PC-3 (cell line): Measurements from ENCODE around the gene AVL9. TPM values are rescaled to one million over a fixed set of nuclear protein-coding genes. Genes with fewer than 3 reads are reported as not detected.
A peak's percentile ranks its signal among the peaks of the same experiment; 100 is the strongest.
"Not testable (repeated sequence)": the region's sequence is repeated elsewhere in the genome, so short reads cannot be mapped to it uniquely, and the experiment has no call there.

Experiments used
- ATAC-seq: fragments of 200-7000 bp; cut with Tn5 transposase; 2 replicates; pipeline ENCODE4 v1.9.1; 2020; ENCODE audit warnings: mild to moderate bottlenecking, moderate library complexity
- BruUV-seq: library from RNA; stranded (reverse); fragments of 400-500 nt; replicated peaks from 2 replicates; lab custom pipeline; 2021; lab: Mats Ljungman, UMichigan
- CTCF ChIA-PET: fragments of 300-600 bp; sonication (Branson Sonifier 250); formaldehyde crosslinking; loops from one replicate; lab custom pipeline; 2022; ENCODE audit warnings: antibody characterized with exemption; lab: Charles Lee
- POLR2A ChIA-PET: fragments of 300-600 bp; sonication (Branson Sonifier 250); formaldehyde crosslinking; loops from one replicate; lab custom pipeline; 2022; ENCODE audit warnings: antibody characterized with exemption; ENCODE audit not compliant: unreplicated experiment; lab: Charles Lee
- DNase-seq: peaks from one replicate; pipeline ENCODE4 v3.0.0-alpha.2; 2015
- H2AFZ ChIP-seq: fragments of 300-600 bp; sonication (generic); 2 replicates; pipeline ENCODE4 v1.6.0; 2016; ENCODE audit warnings: antibody characterized with exemption, low read length
- H3F3A ChIP-seq: fragments of 300-600 bp; sonication (generic); one replicate; pipeline ENCODE4 v1.6.0; 2017; ENCODE audit warnings: antibody characterized with exemption, low read length, control low read depth, mild to moderate bottlenecking; ENCODE audit not compliant: unreplicated experiment
- H3K27ac ChIP-seq: fragments of 300-600 bp; sonication (generic); 2 replicates; pipeline ENCODE4 v1.5.1; 2016; ENCODE audit warnings: mild to moderate bottlenecking, low read length
- H3K27me3 ChIP-seq: fragments of 300-600 bp; sonication (generic); 2 replicates; pipeline ENCODE4 v1.6.1; 2016; ENCODE audit warnings: low read length, mixed read lengths
- H3K36me3 ChIP-seq: fragments of 300-600 bp; sonication (generic); 2 replicates; pipeline ENCODE4 v1.6.1; 2016; ENCODE audit warnings: low read depth, mixed run types, low read length, mixed read lengths
- H3K4me1 ChIP-seq: fragments of 300-600 bp; sonication (generic); 2 replicates; pipeline ENCODE4 v1.5.1; 2016; ENCODE audit warnings: low read length; ENCODE audit not compliant: insufficient read depth
- H3K4me2 ChIP-seq: fragments of 300-600 bp; sonication (generic); 2 replicates; pipeline ENCODE4 v1.6.0; 2016; ENCODE audit warnings: low read length
- H3K4me3 ChIP-seq: fragments of 300-600 bp; sonication (generic); 2 replicates; pipeline ENCODE4 v1.5.1; 2016; ENCODE audit warnings: mild to moderate bottlenecking, low read length, mixed read lengths
- H3K79me2 ChIP-seq: fragments of 300-600 bp; sonication (generic); 2 replicates; pipeline ENCODE4 v1.6.1; 2017; ENCODE audit warnings: low read length, mixed read lengths
- H3K9ac ChIP-seq: fragments of 300-600 bp; sonication (generic); 2 replicates; pipeline ENCODE4 v1.6.0; 2016; ENCODE audit warnings: mild to moderate bottlenecking, low read length
- H3K9me2 ChIP-seq: fragments of 300-600 bp; sonication (generic); replicated peaks from 2 replicates; pipeline ENCODE4 v1.6.1; 2016; ENCODE audit warnings: mixed run types, low read length, mixed read lengths
- H3K9me3 ChIP-seq: fragments of 300-600 bp; sonication (generic); 2 replicates; pipeline ENCODE4 v1.6.1; 2016; ENCODE audit warnings: low read length, mixed read lengths
- H4K20me1 ChIP-seq: fragments of 300-600 bp; sonication (generic); 2 replicates; pipeline ENCODE4 v1.6.1; 2016; ENCODE audit warnings: low read length, mixed read lengths
- EZH2 ChIP-seq: fragments of 300-600 bp; sonication (generic); IDR thresholded peaks from one replicate; pipeline ENCODE4 v1.6.1; 2017; ENCODE audit warnings: antibody characterized with exemption, mild to moderate bottlenecking, low read length; ENCODE audit not compliant: unreplicated experiment
- EZH2phosphoT487 ChIP-seq: fragments of 300-600 bp; sonication (generic); IDR thresholded peaks from 2 replicates; pipeline ENCODE4 v1.6.1; 2018; ENCODE audit warnings: mild to moderate bottlenecking, antibody characterized with exemption, low read length, borderline replicate concordance
- intact Hi-C: fragments of 100-400 bp; cut with micrococcal nuclease; formaldehyde crosslinking; loops from 2 replicates; pipeline ENCODE4 v1.9.0; 2023
- total RNA-seq: library from RNA; depleted of rRNA; stranded (reverse); fragments of >200 nt; gene quantifications from 2 replicates; pipeline ENCODE4 v1.2.3, GENCODE V29; 2014
- TF ChIP-seq, protein P1 (sequence below): fragments of 300-600 bp; sonication (generic); conservative IDR thresholded peaks from 2 replicates; pipeline ENCODE4 v1.5.1; 2017; ENCODE audit warnings: antibody characterized with exemption, low read depth, mild to moderate bottlenecking, low read length

The AVL9 gene
- total RNA-seq, 1 experiment from 2014 or later: 13.2 TPM

DNA sequence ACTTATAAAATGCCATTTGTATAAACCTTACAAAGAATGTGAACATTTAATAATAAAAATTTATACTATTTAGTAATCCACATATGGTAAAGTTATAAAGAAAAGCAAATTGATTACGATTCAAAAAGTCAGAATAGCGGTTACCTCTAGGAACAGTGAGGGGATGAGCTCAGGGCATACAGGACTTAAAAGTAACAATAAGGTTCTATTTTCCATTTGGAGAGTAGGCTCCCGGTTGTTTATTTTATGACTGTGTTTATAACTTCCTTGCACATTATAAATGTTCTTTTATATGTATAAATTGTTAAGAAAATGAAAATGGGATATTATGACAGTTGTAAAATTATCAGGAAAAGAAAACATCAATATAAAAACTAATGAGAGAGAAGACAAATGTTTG, 135.7 kb downstream of the AVL9 start:
- Histone ChIP-seq H3K79me2 (no peaks in the 10 kb centered on the region), H3K27me3 (no peaks in the 10 kb centered on the region), H3K4me1 (no peaks in the 10 kb centered on the region), H3K9ac (no peak overlapping the region), H3K9me2 (no peaks in the 10 kb centered on the region), H3F3A (no peaks in the 10 kb centered on the region), H3K27ac (no peak overlapping the region), H2AFZ (no peak overlapping the region), H3K36me3 (no peaks in the 10 kb centered on the region), H3K4me3 (no peak overlapping the region), H3K9me3 (no peaks in the 10 kb centered on the region), H3K4me2 (no peak overlapping the region), H4K20me1 (no peaks in the 10 kb centered on the region)
- POLR2A ChIA-PET: no interaction called here
- DNase-seq (no peak), ATAC-seq (peak; percentile 96)
- CTCF ChIA-PET: interaction anchor here (0.7 kb wide), 1 partner anchor 399 kb away, joined by 4 read pairs; no protein-coding TSS in a partner anchor
- TF ChIP-seq, protein P1, sequence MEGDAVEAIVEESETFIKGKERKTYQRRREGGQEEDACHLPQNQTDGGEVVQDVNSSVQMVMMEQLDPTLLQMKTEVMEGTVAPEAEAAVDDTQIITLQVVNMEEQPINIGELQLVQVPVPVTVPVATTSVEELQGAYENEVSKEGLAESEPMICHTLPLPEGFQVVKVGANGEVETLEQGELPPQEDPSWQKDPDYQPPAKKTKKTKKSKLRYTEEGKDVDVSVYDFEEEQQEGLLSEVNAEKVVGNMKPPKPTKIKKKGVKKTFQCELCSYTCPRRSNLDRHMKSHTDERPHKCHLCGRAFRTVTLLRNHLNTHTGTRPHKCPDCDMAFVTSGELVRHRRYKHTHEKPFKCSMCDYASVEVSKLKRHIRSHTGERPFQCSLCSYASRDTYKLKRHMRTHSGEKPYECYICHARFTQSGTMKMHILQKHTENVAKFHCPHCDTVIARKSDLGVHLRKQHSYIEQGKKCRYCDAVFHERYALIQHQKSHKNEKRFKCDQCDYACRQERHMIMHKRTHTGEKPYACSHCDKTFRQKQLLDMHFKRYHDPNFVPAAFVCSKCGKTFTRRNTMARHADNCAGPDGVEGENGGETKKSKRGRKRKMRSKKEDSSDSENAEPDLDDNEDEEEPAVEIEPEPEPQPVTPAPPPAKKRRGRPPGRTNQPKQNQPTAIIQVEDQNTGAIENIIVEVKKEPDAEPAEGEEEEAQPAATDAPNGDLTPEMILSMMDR: no peak
- TF ChIP-seq EZH2phosphoT487 (no peak), EZH2 (no peak)
- no TSS peak for BruUV-seq
- intact Hi-C loops: loop anchor here (1.0 kb wide), 1 partner anchor 141 kb away; the partner anchor contains the start of gene LSM5

DNA sequence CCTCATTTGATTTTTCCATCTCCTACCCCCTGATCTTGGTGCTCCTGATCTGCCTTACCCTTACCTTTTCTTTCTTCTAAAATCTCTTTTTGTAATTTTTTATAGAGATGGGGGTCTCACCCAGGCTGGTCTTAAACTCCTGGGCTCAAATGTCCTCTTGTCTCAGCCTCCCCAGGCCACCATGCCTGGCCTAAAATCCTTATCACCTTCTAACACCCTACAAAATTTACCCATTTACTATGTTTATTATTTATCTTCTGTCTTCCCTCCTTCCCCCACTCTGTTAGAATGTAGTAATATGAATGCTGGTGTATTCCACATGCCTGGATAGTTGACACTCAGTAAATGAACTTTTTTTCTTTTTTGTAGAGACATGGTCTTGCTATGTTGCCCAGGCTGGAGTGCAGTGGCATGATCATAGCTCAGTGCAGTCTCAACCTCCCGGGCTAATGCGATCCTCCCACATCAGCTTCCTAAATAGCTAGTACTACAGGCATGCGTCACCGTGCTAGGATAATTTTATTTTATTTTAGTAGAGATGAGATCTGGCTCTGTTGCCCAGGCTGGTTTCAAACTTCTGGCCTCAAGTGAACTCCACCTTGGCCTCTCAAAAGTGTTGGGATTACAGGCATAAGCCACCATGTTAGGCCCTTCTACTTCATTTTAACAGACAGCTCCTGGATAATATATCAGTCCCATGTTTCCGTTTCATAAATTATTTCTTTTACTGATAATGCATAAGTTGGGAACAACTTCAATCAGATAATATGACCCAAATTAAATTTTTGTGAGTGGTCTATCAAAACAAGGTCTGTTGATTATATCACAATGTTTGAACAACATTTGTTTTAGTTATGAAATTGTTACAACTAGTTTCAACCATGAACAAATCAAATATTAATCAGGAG, 136.6 kb downstream of the AVL9 start:
- H3K36me3 ChIP-seq, H3K79me2 ChIP-seq, H3K4me2 ChIP-seq, H3K27me3 ChIP-seq, H3K9me2 ChIP-seq, H3K9ac ChIP-seq, H2AFZ ChIP-seq, H3K9me3 ChIP-seq, H3K27ac ChIP-seq, H3K4me3 ChIP-seq, ATAC-seq, H4K20me1 ChIP-seq, H3K4me1 ChIP-seq, DNase-seq, H3F3A ChIP-seq: not testable (repeated sequence)
- POLR2A ChIA-PET: interaction anchor here (0.6 kb wide), 1 partner anchor 429 kb away, joined by 3 read pairs; no protein-coding TSS in a partner anchor
- intact Hi-C loops: loop anchor here (1.0 kb wide), 1 partner anchor 142 kb away; the partner anchor contains the start of gene LSM5
- BruUV-seq: TSS peak; percentile 41
- CTCF ChIA-PET: interaction anchor here (0.7 kb wide), 1 partner anchor 400 kb away, joined by 4 read pairs; no protein-coding TSS in a partner anchor

DNA sequence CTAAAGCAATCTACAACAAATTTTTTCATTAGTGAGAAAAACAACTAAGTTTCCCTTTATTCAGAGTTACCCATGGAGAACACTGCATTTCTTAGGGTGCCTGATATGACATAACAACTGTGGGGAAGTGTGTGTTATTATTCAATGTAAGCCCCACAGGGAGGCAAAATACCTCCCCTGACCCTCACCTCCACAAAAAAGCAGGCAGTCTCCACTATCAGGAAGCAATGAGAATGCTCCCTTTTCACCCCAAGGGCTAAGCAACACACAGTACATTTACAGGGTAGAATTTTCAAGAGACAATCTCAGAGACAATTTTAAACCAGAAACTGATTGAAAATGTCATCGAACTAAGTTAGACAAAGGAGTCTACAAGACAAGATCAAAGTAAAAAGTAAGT, 138.2 kb downstream of the AVL9 start:
- H2AFZ ChIP-seq, ATAC-seq, H3K27ac ChIP-seq, H3F3A ChIP-seq, H3K4me3 ChIP-seq, CTCF ChIA-PET, BruUV-seq, H3K9me2 ChIP-seq, H3K9ac ChIP-seq, H4K20me1 ChIP-seq, H3K4me1 ChIP-seq, H3K79me2 ChIP-seq, H3K9me3 ChIP-seq, intact Hi-C loops, H3K4me2 ChIP-seq, DNase-seq, POLR2A ChIA-PET, H3K27me3 ChIP-seq, H3K36me3 ChIP-seq: not testable (repeated sequence)

DNA sequence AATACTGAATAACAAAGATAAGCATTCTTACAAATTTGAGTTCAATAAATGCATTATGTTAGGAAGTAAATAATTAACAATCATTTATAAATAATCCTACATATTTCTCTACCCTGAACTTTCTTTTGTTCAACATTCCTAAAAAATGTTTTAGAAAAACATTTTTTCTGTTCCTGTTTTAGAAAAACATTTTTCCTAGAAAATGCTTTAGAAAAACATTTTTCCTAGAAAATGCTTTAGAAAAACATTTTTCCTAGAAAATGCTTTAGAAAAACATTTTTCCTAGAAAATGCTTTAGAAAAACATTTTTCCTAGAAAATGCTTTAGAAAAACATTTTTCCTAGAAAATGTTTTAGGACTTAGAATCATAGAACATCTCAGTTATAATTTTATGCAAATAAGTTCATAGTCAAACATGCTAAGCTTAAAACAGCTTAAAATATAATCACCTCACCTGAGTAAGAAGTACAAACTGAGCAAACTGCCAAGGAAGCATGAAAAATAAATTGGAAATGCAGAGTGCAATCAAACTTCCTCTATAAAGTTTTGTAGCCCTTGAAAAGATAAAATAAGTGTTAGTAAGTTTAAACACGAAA, 139.6 kb downstream of the AVL9 start:
- ATAC-seq, H3K4me1 ChIP-seq, CTCF ChIA-PET, H3K27me3 ChIP-seq, intact Hi-C loops, H3K9ac ChIP-seq, H3K9me2 ChIP-seq, H3K27ac ChIP-seq, H3K9me3 ChIP-seq, BruUV-seq, H3K4me2 ChIP-seq, H2AFZ ChIP-seq, H3K79me2 ChIP-seq, H4K20me1 ChIP-seq, H3F3A ChIP-seq, DNase-seq, POLR2A ChIA-PET, H3K4me3 ChIP-seq, H3K36me3 ChIP-seq: not testable (repeated sequence)

DNA sequence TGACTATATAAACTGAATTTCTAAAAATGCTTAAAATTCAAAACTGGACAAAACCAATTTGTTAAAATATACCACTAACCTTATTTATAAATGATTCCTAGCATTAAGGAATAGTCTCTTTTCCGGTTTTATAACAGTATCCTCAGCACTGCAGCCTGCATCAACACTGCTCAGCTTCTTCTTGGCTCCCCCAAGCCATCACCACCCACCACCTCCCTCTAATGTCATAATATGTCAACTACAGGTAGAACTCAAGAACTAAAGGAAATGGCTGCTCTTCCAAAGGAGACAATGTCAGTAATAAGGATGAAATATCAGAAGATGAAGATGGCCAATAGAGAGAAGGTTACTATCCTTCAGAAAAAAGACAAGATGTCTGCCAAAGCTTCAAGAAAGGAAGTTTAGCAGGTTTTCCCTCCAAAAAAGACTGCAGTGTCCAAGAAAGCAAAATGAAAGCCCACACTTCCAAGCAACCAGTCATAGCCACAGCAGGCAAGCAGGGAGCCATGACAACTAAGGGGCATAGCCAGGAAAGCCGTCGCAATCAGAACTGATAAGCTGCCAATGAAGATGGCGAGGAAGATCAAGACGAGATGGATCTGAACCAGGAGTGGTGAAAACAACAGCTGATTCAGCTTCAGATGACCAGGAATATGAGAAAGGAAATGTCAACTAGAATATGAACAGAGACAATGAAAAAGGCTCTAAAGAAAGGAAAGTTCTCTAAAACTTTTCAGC, 141.6 kb downstream of the AVL9 start:
- POLR2A ChIA-PET: interaction anchor here (0.7 kb wide), 1 partner anchor 1032 kb away, joined by 3 read pairs; no protein-coding TSS in a partner anchor
- H3K36me3 ChIP-seq, H3K27me3 ChIP-seq, H3K9ac ChIP-seq, BruUV-seq, H4K20me1 ChIP-seq, ATAC-seq, H3K4me1 ChIP-seq, H3K27ac ChIP-seq, H3K9me3 ChIP-seq, H3F3A ChIP-seq, H3K4me2 ChIP-seq, H3K4me3 ChIP-seq, H2AFZ ChIP-seq, H3K79me2 ChIP-seq, DNase-seq, CTCF ChIA-PET, H3K9me2 ChIP-seq, intact Hi-C loops: not testable (repeated sequence)
